CD4-positive, alpha-beta T cell treated with Interleukin-4 for 4 hours (primary cell): Measurements from ENCODE around the gene BAG1.

ENCODE experiments used
- DNase-seq: peaks from one replicate; pipeline ENCODE4 v3.0.0-alpha.2; 2020

Gene BAG1

DNA sequence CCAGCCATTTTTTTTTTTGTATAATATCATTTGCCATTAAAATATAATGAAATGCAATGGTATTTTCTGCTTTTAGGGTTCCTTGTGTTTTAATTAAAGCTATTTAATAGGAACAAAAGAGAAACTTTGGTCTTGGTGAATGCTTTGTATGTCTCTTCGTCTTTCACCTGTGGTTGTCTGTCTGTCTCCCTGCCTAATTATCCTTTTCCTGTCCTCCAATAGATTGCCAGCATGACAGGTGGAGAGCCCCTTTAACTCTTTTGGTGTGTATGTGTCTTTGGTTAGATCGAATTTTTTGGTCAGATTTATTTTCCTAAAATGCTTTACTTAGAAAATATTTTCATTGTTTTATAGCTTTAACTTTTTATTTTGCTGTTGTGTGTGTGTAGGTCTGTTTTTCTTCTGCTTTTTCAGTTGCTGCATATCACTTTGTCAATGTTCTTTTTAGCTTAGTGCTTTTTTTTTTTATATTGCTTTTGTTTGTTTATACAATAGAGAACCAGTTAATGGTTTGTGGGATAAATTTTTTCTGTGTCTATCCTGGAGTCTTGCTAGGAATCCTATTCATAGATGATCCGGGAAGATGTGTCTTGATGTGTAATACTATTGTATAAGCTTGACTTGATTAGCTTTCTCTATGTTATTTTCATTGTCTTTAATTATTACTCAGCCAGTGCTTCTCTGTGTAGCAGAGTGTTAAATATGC is 8.9 kb upstream of the BAG1 start:
- no peak for DNase-seq

DNA sequence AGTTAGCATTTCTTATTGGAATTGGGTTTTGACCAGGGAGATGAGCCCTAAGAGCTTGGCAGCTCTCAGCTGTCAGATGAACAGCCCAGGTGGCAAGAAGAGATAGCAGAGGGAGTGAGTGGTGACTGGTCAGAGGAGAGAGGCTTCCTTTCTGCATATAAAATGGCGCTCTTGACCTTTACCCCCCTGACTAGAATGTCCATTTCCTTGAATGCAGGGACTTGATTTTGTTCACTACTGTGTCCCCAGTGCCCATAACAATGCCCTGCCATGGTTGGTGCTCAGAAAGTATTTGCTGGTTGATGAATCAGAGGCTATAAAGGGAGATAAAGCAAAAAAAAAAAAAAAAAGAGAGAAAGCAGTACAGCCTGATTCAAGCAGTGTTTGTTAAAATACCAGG is 7.6 kb upstream of the BAG1 start:
- DNase-seq: no peak

DNA sequence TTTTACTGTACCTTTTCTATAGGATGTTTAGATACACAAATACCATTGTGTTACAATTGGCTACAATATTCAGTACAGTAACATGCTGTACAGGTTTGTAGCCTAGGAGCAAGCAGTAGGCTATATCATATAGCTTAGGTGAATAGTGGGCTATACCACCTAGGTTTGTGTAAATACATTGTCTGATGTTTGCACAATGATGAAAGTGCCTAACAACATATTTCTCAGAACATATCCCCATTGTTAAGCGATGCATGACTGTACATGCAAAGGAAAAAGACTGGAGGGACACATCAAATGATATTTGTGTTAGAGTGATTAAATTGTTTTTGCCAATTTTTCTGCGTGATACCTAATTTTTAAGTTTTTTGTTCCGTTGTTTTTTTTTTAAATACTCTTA is 5.6 kb upstream of the BAG1 start:
- no peak for DNase-seq

DNA sequence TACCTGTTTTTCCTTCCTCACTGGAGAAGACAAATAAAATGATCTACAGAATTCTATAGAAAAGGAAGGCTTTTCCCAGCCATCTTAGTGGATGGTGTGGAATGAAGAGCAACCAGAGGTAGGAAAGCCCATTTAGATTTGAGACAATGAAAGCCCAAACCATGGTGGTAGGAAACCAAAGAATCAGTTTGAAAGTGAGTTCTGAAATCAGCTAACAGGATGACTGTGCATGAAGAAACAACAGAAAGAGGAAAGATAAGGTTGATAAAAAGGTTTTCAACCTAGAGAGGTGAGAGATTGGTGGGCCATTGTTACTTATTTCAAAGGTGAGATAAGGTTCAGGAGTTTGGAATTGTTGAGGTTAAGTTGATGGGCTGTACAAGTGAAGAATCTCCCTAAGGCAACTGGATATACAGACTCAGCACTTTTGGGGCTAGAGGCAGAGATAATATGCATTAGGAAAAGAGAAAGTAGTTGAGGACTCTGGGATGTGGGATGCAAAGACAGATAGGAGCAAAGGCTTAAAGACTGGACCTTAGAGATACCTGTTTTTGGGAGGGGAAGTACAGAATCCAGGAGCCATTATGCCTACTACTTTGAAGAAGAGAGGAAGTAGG is 2.8 kb upstream of the BAG1 start:
- no peak for DNase-seq

DNA sequence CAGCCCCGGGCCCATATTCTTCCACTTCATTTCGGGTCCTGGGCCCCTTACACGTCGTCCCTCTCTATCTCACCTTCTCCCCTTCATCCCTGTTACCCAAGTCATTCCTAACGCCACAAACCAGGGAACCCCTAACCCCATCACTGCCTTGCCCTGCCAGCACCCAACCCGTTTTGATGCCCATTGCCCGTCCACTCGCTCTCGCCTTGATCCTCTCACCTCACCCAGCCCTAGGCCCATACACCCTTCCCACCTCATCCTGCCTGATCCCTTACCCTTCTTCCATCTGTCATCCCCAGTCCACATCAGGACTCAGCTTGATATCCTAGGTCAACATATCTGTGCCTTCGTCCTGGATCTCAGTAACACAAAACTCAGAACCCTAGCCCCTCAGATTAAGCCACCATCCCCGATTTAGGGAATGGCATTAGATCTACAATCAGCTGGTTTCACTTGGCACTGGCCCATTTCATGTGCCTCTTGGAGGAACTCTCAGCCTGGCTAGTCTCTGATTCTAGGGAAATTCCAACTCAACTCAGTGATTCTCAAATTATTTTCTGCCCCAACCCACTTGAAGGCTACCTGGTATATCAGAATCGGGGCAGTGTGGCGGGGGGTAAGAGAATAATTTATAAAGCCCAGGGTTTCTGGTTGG is 830 bp upstream of the BAG1 start:
- no peak for DNase-seq

DNA sequence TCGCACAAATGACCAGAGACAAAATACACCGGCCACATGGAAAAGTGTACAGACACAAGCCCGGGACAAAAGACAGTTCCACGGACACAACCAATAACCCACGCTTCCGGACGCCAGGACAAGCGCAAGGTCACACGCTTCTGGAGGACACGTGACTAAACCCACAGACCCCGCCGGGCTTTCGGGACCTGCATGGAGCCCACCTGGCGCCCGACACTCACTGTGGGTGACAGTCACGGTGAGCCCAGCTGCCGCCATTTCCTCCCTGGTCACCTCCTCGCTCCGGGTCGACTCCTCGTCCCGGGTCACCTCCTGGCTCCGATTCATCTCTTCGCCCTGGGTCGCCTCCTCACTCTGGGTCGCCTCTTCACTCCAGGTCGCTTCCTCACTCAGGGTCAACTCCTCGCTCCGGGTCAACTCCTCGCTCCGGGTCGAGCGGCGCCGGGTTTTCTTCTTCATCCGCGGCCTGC is 470 bp downstream of the BAG1 start:
- peak; percentile 24 for DNase-seq

DNA sequence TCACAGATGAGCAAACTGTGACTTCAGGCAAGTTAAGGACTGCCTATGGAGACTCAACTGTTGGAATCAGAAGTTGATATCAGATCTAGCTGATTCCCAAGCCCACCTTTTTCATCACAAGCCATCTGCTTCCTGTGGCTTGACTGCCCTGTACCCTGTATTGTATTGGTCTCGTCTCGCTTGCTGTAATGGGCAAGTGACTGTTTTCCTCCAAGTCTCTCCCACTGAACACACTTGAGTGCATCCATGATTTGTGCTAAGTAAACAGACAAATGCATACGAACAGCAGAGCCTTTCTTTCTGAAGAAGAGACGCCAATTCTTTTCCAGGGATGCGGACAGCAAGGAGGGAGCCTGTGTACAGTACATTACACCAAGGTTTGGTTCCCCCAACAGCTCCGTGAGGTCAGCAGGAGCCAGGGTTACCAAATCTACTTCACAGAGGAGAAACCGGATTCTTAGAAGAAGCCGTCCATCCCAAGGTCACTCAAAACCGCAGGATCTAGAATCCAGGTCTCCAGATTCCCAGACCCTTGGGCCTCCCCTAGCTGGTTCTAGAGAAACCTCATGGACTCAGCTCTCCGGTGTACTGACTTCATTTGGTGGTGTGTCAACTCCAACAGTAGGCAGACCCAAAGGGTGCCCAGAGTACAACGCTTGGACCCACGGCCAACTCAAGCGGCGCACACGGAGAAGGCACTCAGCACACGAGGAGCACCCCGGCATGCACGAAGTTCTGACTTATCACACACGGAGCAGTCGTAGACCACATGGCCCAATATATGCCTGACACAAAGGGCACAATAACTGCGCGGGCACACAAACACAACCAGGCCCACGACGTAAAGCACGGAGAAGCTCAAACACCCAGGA is 1.1 kb downstream of the BAG1 start:
- DNase-seq: peak; percentile 15

DNA sequence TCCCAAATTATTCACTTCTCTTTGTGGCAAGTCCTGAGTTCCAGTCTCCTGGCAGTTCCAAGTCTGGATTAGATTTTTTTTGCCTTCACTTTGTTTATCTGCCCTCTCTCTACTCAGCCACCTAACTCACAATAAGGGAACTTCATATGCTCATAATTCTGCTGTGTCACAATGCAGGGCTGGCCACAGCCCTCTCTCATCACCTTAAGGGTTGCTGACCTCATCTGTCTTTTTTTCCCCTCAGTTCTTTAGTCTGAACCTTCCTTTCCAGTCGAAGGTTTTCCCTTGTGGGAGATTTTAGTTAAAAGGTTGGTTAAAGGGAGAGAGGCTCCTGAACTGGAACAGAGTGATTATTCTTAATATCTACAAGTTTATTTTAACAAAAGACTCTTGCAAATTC is 4.1 kb downstream of the BAG1 start:
- no peak for DNase-seq

DNA sequence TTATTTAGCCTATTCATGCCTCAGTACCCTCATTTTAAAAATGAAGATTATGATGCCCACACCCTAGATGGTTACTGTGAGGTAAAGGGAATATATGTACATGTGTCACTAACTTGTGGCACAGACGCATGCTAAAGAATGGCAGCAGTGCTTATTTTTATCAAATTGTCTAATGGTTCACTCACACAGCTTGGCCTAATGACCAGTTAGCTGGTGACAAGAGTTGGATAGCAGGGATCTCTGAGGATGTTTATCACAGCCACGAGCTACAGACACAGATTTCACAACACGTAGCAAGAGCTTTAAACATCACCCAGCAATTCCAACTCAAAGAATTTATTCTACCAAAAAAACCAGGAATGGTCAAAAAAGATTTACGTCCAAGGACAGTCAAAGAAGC is 7.2 kb downstream of the BAG1 start:
- DNase-seq: no peak

DNA sequence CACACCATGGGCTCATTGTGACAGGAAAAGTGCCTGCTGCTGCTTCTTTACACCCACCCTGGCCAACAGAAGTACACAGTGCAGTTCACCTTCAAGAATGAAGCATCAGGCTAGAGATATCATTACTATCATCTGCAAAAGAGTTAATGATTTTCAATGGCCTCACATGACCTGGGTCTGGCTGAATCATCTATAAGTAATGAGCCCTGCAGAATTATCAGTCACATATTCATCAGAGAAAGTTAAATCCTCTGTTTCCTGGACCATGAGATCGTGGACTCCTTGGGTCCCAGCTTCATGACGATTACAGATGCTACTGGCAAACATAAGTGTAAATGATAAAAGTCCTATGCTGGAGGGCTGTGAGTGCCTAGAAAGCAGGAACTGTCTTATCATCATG is 8.3 kb downstream of the BAG1 start:
- DNase-seq: no peak

DNA sequence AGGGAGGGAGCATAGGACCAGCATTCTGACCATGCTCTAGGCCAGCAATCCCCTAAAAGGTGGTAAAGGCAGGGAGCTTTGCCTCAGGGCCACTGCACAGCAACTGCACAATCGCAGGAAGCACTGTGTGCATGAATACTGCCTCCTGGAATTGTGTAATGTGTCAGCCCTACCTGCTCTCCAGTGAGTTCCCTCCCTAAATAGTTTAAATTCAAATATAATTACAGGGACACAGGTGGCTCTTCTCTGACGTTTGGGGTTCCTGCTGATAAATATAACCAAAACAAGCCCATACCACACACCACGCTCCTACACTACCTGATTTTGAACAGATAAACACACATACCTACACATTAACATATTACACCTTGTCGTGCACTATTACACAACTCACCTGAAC is 9.0 kb downstream of the BAG1 start:
- no peak for DNase-seq

DNA sequence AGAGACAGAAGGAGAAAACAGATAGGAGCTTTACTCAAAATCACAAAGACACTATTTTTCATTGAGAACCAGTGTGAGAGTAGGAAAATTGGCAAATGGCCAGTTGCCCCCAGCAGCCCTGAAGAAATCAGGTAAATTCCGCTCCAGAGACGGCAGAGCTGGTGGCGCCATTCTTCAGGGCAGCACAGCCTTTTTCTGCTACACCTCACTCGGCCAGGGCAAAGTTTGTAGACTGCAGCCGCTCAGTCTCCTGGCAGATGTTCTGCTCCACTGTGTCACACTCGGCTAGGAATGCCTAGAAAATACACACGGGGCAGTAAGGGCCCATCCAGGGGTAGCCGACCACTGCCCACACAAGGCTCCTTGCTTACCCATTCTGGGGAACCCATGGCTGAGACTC is 9.5 kb downstream of the BAG1 start:
- no peak for DNase-seq

DNA sequence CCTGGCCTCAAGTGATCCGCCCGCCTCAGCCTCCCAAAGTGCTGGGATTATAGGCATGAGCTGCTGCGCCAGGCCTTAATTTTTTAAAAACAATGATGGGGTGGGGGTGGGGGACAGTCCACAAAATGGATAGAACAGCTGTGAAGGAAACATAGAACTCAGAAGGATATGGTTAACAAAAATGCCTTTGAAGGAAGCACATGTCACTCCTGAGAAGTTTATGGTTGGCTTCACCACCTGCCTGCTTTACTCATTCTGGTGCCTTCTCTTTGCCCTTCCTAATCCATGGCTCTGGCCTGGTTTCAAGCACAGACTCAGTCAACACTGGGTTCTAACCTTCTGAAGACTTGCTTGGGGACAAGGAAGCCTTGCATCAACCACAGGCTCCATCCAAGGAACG is 10.3 kb downstream of the BAG1 start:
- no peak for DNase-seq

DNA sequence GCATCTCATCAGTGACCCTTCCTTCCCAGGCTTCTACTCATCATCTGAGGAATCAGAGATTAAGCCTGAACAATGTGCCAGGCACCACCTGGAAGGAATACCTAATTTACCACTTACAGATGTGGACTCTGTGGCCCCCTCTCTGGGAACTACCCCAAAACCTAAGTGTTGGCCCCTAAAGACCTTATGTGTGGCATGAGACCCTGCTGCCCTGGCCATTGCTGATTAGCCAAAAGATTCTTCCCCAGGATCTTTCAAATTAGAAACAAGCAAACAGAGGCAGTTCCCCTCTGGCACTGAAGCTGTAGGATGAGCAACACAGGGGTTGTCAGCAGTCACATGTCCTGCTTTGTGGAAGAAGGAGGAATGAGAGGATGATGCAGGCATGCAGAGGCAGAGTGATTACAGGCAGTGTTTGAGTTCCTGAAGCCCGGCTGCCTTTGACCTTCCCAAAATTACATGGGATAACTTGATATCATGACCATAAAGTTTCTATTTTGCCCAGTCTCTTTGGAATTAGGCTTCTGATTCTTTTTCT is 14.0 kb downstream of the BAG1 start:
- DNase-seq: no peak

DNA sequence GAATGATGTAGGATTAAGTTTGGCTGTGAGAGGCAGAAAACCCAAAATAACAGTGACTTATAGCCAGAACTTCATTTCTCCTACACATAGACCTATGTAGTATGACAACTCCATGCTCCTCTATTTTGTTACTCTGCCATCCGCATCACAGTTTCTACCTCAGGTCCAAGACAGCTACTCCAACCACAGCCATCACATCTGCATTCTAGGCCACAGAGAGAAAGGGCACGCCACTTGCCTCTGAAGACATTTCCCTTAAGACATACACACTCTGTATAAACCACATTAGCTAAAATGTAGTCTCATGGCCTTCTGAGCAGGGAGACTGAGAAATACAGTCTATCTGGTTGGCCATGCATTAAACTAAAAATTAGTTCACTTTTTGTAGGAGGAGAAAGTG is 14.5 kb downstream of the BAG1 start:
- no peak for DNase-seq

DNA sequence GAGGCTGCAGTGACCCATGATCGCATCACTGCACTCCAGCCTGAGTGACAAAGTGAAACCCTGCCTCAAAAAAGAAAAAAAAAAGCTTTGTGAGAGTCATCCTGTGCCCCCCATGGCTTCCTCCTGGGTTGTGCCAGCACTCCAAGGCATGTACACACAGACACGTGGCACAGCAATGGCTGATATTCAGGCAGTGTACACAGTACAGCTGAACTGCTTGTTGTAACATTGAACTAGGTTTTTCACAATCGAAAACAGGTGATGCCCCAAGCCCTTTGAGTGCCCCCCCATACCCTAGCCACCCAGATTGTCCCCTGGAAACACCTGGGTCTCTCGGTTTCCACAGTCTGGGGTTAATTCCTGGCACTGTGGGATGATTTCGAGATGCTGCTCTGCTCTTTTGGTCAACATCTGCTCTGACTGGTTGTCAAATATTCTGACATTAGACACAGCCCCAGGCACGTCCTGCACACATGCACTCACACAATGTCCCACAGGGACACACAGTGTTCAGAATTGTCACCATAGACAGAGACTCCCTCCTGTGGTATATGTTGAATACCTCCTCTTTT is 15.3 kb downstream of the BAG1 start:
- DNase-seq: no peak

DNA sequence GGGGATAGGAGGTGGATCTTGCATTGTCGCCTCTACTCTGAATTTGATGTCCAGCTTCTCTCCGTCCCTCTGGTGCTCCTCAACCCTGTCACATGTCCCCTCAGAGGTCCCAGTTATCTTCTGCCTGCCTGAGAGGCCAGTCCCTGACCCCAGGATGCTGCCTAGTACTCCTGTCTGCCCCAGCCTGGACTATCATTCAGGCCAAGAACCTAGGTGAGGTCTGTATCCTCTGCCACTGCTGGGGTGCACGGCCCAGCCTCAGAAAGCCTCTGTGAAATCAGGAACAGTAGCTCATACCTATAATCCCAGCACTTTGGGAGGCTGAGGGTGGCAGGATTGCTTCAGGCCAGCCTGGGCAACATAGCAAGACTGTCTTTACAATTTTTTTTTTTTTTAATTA is 15.9 kb downstream of the BAG1 start:
- DNase-seq: no peak

DNA sequence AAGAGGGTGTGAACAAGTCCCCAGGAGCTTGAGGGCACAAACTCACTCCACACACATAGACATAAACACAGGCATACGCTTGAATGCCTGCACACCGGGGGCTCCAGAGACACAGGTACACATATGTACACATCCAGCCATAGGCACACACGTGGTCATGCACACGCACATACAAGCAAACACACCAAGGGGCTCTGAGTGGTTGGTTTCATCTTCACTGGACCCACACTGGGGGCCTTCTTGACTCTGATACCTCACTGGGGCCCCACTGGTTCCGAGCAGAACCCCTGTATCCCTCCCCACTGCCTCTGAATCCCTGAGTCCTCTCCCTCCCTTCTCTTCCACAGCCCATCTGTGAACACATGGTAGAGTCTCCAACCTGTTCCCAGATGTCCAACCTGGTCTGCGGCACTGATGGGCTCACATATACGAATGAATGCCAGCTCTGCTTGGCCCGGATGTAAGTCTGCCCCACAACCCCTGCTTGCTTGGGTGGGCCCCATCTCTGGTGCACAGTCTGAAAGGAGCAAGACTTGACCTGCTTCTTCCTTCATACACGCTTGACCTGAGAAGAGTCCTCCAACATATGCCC is 18.1 kb downstream of the BAG1 start:
- no peak for DNase-seq

DNA sequence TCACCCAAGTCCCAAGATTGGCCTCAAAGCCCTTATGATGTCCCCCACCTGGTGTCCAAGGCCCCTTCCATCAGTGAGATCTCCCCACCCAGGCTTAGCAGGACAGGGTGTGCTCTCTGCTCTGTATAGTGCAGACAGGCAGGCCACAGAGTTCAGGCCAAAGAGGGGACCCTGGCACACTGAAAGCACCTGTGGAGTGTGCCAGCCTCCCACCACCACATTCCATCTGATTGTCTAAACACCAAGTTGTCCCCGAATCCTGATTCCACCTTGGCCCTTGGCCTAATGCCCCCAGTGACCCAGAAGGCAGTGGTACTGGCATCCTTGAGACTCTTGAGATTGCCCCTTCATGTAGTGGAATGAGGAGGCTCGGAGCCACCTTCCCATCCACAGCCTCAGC is 19.2 kb downstream of the BAG1 start:
- DNase-seq: no peak

DNA sequence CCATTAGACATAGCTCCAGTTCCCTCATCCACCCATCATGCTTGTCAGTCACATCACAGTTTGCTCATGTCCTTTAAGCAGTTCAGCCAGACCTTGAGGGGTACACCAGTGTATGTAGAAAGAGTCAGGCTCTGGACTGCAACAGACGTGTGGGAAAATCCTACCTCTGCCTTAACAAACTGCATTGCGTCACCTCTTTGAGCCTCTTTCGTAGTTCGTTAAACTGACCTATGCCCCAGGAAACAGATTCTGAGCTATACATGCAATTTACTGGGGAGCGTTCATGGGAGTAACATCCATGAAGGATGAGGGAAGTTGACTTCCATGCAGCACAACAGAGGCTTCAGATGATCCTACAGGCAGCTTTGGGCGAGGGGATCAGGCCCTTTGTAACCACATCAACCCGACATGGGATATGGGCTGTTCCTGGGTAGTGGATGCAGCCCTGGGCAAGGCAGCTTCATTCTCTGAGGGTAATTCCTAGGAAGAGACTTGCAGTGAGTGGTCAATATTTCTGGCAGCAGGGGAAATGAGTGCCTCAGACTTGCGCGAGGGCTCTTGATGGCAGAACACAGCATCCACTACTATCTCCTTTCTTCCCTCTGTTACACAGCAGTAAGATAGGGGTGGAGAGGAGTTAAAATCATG is 20.2 kb downstream of the BAG1 start:
- DNase-seq: no peak

DNA sequence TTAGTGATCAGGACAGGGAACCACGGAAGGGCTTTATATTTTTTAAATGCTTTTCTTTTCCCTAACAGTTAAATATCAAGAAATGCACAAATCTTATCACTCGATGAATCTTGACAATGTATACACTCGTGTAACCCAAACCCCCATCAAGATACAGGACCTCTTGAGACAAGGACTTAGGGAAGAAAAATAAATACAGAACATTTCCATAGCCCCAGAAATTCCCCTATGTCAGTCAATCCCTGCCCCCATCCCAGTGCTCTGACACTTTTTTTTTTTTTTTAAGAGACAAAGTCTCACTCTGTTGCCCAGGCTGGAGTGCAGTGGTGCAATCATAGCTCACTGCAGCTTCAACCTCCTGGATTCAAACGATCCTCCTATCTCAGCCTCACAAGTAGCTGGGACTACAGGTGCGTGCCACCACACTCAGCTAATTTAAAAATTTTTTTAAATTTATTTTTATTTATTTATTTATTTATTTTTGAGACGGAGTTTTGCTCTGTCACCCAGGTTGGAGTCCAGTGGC is 21.8 kb downstream of the BAG1 start:
- DNase-seq: no peak

DNA sequence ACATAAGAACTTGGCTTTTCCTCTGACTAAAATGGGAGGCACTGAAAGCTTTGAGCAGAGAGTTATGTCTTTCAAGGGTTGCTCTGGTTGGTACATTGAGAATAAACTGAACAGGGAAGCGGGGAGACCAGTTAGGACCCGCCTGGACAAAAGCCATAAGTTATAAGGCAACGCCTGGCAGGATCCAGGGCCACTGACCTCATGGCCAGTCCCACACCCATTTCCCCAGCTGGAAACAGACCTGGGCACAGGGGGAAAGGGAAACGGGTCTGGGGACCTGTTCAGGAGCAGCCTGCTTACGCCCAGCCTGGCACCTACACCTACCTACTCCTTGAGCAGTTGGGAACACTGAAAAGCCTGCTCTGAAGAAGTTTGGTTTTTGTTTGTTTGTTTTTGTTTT is 23.2 kb downstream of the BAG1 start:
- DNase-seq: no peak
